HG02884 (cell line): ENCODE results near the gene SIGLEC14.
"Not testable (repeated sequence)": the region's sequence is repeated elsewhere in the genome, so short reads cannot be mapped to it uniquely, and the experiment has no call there.

Source experiments
- ATAC-seq: cut with Tn5 transposase; IDR thresholded peaks from one replicate; pipeline ENCODE4 v1.9.1; 2021; ENCODE audit warnings: mild to moderate bottlenecking, moderate library complexity; ENCODE audit not compliant: unreplicated experiment

SIGLEC14 gene

GRCh38 chr19:51675911-51676565, 29.4 kb upstream of the SIGLEC14 start:
- ATAC-seq = not testable (repeated sequence)

- ATAC-seq = no peak
Measured at GRCh38 chr19:51668216-51668615, 21.6 kb upstream of the SIGLEC14 start.

- no peak for ATAC-seq
Measured at GRCh38 chr19:51664997-51665396, 18.4 kb upstream of the SIGLEC14 start.

DNA sequence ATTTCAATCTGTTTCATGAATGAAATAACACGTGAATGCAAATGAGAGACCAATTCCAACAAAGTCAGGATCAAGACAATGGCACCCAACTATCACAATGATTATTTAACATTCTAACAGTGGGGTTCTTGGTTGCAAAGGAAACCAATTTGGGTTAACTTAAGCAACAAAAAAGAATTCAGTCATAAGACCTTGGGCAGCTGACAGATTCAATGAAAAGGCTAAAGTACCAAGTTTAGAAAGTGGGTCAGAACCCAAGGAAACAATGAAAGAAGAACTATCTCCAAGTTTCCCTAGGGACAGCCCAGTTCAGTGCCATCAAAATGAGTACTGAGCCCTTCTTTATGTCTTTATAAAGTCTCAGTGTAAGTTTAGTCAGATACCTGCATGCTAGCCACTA, 17.5 kb upstream of the SIGLEC14 start:
- no peak for ATAC-seq

DNA sequence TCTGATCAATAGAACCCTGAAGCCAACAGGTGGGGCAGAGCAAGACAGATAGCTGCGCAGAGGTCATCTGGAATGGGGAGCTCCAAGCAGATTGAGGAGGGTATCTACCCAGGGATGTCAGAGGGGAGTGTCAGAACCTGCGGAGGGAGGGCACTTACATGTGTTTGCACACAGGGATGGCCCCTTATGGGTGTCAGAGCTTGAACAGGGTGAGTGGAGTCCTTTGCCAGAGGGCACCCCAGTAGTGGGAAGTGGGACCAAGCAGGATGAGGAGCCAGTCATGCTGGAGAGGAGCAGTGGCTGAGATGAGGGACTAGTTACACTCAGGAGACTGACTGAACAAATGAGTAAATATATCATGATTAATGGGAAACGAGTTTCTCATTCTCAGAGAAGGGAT, 17.0 kb upstream of the SIGLEC14 start:
- no peak for ATAC-seq

- ATAC-seq = no peak
Measured at GRCh38 chr19:51660975-51661600, 14.5 kb upstream of the SIGLEC14 start.

DNA sequence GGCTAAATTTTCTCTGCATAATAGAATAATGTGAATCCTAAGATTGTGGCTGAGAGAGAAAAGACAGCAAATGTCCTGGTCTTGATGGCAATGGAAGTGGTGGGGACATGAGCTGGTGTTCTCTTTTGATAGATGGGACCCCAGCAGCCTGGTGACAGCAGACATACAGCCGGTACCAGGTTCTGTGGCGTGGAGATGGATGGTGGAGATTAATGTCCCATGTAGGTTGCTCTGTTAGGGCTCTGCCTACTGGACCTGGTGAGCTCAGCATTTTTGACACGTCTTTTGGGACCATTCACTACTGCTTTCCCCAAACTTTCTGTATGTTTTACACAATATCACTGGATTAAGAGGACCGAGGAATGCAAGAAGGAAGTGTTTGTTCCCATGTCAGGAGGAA, 8.2 kb upstream of the SIGLEC14 start:
- no peak for ATAC-seq

- ATAC-seq = no peak
Measured at GRCh38 chr19:51653162-51653561, 6.5 kb upstream of the SIGLEC14 start.

GRCh38 chr19:51652266-51652665, 5.6 kb upstream of the SIGLEC14 start:
- no peak for ATAC-seq

- ATAC-seq = no peak
Measured at GRCh38 chr19:51651216-51651846, 4.7 kb upstream of the SIGLEC14 start.

DNA sequence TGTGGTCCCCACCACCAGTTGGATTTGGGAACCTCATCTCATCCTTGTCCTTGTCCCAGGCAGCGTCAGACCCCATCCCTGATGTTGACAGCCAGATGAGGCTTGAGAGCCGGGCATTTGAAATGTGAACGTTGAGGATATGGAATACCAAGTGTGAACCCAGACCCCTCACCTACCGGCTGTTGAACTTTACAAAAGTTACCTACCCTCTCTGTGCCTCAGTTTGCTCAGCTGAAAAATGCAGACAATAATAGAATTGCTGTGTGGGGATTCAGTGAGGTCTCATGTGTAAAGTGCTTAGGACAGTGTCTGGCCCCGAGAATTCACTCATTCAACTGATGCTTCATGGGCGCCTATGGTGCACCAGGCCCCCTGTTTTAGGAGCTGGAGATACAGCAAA, 693 bp upstream of the SIGLEC14 start:
- no peak for ATAC-seq

DNA sequence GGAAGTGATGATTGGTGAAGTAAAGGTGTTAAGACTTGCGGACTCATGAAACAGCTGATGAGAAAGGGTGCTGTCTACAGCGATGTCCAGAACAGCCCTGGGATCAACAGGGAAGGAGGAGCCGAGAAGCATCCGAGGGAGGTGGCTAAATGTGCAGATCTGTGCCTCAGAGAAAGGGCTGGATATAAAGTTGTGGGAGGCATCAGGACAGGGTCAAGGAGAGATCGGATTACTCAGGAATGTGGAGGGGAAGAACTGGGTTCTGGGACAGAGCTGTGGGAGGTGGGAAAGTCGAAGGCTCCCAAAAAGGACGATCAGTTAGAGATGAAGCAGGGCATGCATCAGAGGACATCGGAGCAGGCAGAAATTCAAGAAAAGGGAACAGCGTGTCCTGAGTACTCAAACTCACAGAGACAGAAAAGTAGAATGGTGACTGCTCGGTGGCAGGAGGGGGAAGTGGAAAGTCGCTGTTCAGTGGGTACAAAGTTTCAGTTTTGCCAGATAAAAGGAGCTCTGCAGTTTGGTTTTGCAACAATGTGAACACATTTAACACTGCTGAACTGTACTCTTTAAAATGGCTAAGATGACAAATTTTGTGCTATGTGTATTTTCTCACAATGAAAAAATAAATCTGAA, 1.9 kb downstream of the SIGLEC14 start:
- no peak for ATAC-seq

DNA sequence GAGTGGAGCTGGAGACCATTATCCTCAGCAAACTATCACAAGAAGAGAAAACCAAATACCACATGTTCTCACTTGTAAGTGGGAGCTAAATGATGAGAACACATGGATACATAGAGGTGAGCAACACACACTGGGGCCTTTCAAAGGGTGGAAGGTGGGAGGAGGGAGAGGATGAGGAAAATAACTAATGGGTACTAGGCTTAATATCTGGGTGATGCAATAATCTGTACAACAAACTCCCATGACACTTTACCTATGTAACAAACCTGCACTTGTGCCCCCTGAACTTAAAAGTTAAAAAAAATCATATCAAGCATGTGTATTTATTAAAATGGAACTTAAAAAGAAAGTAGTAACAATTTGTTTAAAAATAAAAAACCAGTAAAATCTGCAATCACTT, 5.0 kb downstream of the SIGLEC14 start:
- no peak for ATAC-seq

DNA sequence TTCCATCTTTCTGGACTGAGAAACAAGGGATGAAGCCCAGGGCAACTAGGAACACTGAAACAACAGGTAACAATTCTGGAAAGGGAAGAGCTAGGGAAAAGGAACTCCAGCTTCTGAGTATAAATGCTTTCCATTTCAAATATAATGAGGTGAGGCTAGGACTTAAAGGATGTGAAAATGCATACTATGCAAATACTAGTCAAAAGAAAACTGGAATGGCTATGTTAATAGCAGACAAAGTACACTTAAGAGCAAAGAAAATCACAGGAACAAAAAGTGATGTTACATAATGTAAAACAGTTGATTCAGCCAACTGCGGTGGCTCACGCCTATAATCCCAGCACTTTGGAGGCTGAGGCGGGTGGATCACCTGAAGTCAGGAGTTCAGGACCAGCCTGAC, 6.2 kb downstream of the SIGLEC14 start:
- no peak for ATAC-seq

GRCh38 chr19:51639916-51640315, 6.7 kb downstream of the SIGLEC14 start:
- no peak for ATAC-seq

- ATAC-seq = no peak
Measured at GRCh38 chr19:51637362-51637978, 9.2 kb downstream of the SIGLEC14 start.

- ATAC-seq = no peak
Measured at GRCh38 chr19:51632126-51632525, 14.5 kb downstream of the SIGLEC14 start.

GRCh38 chr19:51630315-51630714, 16.3 kb downstream of the SIGLEC14 start, which contains the start of gene SIGLEC5:
TSS of gene SIGLEC5 (minus strand) at chr19:51630401. CDS start at chr19:51630335, 66 bp downstream.
- ATAC-seq = not testable (repeated sequence)

GRCh38 chr19:51628153-51628939, 18.3 kb downstream of the SIGLEC14 start:
- no peak for ATAC-seq

DNA sequence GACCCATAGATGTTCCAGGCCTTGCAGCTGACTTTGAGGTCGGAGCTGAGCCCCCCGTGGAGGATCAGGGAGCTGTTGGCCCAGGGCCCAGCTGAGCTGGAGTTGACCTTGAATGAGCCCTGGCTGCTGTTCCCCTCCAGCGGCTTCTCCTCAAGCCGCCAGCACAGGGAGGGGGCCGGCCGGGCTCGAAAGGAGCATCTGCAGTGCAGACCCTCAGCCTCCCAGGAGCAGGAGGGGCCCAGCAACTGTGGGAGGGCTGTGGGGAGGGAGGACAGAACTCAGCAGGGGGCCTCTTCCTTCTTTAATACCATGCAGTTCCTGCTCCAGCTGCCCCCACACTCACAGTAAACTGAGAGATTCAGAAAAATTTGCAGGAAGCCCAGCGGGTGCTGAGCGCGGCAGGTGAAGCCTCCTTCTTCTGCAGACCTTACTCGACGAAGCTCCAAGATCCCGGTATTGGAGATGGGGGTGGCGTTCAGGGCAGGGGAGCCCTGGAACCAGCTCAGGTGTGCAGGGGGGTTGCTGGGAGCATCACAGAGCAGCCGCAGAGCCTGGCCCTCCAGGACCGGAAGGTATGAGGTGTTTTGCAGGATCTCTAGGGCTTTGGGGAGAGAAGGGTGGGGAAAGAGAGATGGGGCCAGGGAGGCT, 19.0 kb downstream of the SIGLEC14 start:
- ATAC-seq = no peak
